SKM-1 treated with dmso at 0.1 percent for 144 hours (cell line): ENCODE results near the gene HEATR1.
"Not testable (repeated sequence)": the region's sequence is repeated elsewhere in the genome, so short reads cannot be mapped to it uniquely, and the experiment has no call there.

Source experiments
- DNase-seq: peaks from one replicate; lab custom pipeline; 2025; ENCODE audit not compliant: unreplicated experiment; lab: John Stamatoyannopoulos, UW

Gene HEATR1

DNA sequence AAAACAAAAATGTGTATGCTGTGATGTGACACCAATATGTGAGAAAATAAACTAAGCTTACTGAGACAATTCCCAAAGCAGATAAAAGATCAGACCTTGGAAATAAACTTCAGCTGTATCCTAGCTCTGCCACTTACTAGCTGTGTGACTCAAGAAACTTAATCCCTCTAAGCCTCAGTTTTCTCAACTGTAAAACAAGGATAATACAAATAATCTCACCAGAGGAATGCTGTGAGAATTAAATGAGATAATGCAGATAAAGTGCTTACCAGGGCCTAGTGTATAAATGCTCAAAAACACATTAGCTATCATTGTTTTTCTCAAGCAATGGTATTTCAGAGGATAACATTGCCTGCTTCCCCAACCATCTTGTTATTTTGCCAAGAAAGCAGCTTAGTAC, 2.1 kb downstream of the HEATR1 start:
- DNase-seq: no peak

- DNase-seq: no peak
Measured at GRCh38 chr1:236590553-236591150, 13.7 kb downstream of the HEATR1 start.

DNA sequence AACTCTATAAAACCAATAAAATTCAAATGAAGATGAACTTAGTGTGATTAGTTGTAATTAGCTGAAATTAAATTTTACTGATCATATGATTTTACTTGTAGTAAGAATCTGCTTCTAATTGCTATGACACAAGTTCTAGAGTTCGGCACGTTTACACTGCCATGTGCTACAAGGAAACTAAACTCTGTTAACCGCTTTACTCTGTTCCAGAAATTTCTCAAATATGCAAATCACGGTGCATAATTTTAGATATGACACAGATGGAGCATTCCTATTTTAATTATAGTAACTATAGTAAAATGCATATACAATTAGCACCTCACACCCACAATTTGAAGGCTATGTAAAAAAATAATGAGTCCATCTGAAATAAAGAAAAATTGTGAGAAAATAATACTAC, 14.8 kb downstream of the HEATR1 start:
- no peak for DNase-seq

DNA sequence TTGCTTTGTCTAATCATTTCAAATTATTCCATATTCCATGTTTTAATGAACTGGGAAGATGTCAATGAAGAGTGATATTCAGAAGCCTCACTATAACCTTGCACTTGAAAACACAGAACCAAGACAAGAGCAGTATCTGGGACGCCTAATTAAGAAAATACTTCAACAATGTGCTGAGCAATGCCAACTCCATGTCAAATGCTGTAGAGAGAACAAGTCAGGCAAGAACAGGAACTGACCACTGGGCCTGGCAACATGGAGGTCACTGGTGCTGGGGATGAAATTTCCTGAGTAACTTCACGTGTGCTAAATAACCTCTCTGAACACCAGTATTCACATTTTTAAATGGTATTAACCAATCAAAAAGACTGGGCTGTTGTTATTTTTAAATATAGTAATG, 22.8 kb downstream of the HEATR1 start:
- DNase-seq: no peak

GRCh38 chr1:236580404-236580803, 23.9 kb downstream of the HEATR1 start:
- not testable (repeated sequence) for DNase-seq

- DNase-seq: no peak
Measured at GRCh38 chr1:236578661-236579060, 25.7 kb downstream of the HEATR1 start.

GRCh38 chr1:236577041-236577440, 27.3 kb downstream of the HEATR1 start:
- not testable (repeated sequence) for DNase-seq

GRCh38 chr1:236576004-236576403, 28.3 kb downstream of the HEATR1 start:
- DNase-seq: no peak

DNA sequence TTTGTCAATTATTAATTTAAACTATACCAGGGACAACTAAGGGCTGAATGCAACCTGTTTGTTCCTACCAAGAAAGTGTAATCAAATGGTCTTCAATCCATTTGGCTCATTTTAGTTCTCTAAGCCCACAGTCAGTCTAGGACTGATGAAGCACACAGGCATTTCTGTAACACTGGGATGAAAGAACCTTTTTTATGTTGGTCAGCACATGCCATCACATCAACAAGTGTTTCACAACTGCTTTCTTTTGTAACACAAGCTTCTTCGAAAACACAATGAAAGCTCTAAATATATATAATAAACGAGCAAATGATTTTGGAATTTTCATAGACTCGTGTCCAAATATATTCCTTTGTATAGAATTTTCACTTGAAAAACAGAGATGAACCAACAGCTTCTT, 28.8 kb downstream of the HEATR1 start:
- no peak for DNase-seq

DNA sequence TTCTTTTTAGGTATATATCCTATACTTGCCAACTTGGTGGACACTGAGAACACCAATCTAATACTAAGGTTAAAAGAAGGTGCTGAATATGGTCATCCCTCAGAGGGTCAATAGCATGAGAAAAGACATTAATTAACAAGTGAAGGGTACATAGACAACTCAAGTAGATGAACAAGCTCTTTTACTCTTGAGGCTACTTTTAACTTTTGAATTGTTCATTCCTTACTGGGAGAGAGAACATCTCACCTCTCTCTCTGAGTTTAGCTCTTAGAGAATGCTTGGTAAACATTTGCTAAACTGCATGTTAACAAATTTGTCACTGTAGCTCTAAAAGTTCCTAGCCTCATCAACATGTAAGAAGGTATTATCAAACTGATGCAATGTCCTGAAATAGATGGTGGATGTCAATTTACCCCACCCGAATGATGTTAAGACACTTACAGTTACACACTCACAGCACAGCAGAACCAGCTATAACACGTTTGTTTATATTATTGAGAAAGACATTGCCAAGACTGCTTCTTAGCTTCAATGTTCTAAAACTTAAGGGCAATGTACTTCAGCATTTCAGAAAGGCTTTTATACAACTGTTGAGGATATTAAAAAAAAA, 35.9 kb downstream of the HEATR1 start:
- DNase-seq: no peak

GRCh38 chr1:236565530-236565929, 38.8 kb downstream of the HEATR1 start:
- DNase-seq: no peak

- DNase-seq: no peak
Measured at GRCh38 chr1:236561976-236562375, 42.3 kb downstream of the HEATR1 start.

- no peak for DNase-seq
Measured at GRCh38 chr1:236560213-236560771, 44.0 kb downstream of the HEATR1 start.

DNA sequence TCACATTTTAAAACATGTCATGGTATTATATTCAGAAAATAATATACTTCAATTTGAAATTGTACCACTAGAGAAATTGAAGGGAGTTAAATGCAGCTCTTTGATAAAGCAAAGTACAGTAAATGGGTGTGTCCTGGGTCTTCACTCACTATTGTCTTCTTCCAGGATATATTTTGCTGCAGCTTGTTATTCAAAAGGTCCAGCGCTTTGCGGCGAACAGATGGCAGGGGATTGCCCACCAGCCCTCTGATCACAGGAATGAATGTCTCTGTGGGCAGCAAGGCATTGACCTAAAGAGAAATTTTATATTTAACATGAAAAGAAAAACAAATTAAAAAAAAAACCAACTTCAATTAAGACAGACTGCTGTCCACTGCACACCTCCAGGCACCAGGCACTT, 45.5 kb downstream of the HEATR1 start:
- DNase-seq: no peak

- no peak for DNase-seq
Measured at GRCh38 chr1:236558081-236558480, 46.2 kb downstream of the HEATR1 start.

DNA sequence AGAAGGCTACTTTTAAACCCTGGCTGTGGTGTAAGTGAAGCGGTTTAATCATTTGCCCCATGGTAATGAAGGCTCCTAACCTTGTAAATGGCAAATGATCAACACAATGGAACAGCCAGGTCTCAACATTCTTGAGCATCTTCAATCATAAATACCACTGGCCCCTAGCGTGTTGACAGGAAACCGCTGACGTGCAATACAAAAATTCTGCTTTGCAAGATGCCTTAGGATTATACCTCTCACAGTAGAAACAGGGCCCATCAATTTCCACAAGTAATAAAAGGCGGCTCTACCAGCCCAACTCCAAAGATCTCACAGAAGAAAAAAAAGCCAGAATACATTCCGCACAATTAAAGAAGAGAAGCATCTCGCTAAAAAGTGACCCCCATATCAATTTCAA, 47.7 kb downstream of the HEATR1 start:
- DNase-seq: no peak

GRCh38 chr1:236553370-236553769, 50.9 kb downstream of the HEATR1 start:
- DNase-seq: no peak

DNA sequence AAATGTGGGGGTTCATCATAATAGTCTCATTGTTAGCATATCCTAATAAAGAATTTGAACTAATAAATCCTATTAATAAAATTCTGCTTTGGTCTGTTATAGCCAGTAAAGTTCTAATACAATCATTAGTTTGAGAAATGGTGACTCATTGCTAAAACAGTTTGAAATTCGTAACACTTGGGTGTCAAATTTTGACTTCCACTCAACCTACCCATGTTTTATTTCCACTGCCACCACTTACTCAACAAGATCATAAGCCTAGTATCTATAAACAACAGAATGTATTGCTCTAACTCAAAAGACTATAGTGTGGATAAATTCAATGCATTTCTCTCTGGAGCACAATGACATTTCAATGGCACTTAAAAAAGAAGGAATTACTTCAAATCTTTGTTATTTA, 51.4 kb downstream of the HEATR1 start:
- DNase-seq: no peak

DNA sequence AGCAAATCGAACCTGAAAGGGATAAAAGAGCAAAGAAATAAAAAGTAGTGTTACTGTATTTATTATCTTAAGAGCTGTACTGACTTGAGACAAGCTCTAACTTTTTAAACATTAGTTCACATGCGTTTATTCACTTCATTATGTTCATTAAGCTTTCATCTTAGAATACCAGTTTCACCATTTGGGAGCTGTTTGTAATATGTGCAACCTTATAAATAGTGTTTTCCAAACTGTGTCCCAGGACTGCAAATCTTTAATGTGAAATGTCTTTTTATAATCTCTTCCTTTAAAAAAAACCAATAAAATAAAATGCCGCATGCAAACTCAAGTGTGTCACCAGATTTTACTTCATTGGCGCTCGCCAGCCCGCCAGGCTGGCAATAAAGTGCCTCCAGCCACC, 52.2 kb downstream of the HEATR1 start:
- DNase-seq: no peak

DNA sequence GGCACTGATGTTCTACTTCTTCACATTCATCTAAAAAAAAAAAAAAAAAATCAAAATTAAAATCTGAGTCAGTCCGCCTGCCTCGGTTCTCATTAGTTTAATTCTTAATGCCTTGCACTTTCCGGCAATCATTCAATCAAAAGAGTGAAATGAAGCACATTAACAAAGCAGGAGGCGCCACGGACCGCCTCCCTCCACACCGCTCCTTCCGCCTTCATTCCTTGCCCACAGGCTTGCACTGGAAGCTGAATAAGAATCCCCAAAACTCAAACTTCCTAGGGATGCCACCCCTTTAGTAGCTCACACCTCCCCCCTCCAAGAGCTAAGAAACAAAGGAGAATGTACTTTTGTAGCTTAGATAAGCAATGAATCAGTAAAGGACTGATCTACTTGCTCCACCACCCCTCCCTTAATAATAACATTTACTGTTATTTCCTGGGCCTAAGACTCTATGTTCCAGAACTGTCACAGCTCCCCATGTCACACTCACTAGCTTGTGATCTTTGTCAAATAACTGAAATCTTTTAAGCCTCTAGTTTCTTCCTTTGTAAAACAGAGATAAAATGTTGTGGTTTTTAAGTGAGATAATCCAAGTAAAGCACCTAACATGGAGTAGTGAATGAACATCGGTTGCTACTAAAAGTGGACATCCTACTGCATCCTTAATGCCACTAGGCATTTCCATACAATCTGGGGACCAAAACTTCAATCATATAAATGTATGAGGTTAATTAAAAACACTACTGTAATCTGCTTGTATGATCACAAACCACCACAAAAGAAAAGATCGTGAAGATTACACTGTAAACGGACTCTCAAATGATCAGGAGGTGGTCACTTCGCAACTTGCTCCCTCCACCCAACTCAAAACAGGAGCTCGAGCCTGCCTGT, 53.1 kb downstream of the HEATR1 start:
- DNase-seq: no peak

DNA sequence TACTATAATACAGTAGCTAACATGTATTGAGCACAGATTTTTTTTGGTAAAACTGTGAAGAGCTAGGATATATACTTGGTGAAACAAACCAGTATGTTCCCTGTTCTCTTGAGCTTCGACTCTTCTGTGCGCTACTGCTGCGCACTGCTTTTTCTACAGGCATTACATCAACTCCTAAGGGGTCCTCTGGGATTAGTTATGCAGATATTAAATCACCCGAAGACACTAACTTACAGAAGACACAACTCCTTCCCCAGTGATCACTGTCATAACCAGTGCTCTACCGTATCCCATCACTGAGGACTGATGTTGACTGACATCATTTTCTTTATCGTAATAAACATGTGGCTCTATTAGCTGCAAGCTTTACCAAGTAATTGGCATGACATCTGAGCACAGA, 55.9 kb downstream of the HEATR1 start:
- DNase-seq: no peak

DNA sequence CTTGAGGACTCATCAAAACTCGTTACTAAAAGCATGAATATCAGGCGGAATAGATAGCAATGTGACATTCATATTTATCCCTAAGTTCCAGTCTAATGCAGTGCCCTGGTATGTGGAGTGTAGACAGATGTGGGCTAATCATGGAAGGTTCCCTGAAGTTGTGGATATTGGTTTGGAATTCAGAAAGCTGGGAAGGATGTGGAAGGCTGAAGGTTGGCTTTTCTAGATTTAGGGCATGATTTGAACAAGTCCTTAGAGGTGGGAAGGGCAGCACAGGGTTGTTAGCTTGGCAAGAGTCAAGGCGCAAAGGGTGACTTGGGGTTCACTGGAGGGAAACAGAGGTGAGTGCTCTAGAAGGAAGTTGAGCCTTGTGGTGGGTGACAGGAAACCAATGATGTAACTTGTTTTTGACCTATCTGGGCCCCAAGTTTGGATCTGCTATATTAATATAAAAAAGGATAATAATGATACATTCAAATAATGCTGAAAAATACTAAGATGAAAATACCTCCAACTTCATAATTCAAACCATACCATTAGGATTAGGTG, 58.6 kb downstream of the HEATR1 start:
- no peak for DNase-seq
